ENCODE results near the gene MEAF6. TPM values are rescaled to one million over a fixed set of nuclear protein-coding genes. Genes with fewer than 3 reads are reported as not detected.

Gene MEAF6
- total and polyA plus RNA-seq, 2 of the 4 experiments (the other 2 are of a cell fraction): 36.2 to 40.7 TPM

DNA sequence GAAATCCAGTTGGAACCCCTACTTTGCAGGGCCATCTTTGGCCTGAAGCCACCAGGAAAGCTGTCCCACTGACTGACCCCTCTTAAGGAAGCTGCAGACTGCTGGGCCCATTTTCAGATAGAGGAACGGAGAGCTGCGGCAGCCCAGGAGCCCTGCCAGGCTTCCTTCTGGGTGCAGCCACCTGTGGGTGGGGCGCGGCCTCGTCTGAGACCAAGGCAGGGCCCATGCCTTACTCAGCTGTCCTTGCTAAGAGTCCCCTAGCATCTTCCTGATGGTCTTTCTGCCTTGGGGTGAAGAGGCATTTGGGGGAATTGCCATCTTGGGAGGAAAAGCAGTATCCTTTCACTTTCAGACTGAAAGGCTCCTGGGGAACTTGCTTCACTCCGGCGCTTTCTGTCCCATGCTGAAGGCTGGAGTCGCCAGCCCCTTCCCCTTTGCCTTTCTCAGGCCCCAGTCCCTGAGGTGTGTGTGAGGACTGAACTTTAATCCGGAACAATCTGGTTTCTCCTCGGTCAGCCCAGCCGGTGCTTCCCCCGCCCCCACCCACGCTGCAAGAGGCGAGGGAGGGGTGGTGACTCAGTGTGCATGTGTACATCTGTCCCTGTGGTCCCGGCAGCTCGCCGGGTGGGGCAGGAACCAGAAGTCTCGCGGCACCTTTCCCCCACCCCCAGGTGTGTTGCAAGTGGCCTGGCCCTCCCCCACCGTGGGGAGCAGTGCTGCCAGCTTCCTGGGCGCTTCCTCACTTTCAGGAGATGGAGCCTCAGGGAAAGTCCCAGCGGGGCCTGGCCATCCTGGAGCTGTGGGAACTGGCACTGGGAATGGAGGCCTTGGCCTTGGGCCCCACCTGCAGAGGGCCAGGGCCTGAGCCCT is 35.1 kb downstream of the MEAF6 start:
- peaks cover 42% of the 10 kb centered on the region for H3K4me1 ChIP-seq (ENCODE audit: control insufficient read depth, insufficient read depth, low read length)
- intact Hi-C loops (cut with micrococcal nuclease): loop anchor here (5.0 kb wide), 1 partner anchor 213 kb away; the partner anchor contains the start of gene CDCA8
- TF ChIP-seq RCOR1 (IDR thresholded peaks at IDR 0.05; ENCODE audit: insufficient replicate concordance, low read length) (no peak), USF2 (IDR thresholded peaks at IDR 0.05; ENCODE audit: low read depth, low read length) (peak; percentile 20), CEBPB (IDR thresholded peaks at IDR 0.05; ENCODE audit: low read depth, low read length) (peak; percentile 93), MXI1 (IDR thresholded peaks at IDR 0.05; ENCODE audit: borderline replicate concordance, low read depth, low read length) (peak; percentile 85), FOS (IDR thresholded peaks at IDR 0.05; ENCODE audit: low read depth, low read length) (peak; percentile 82; the same call in 1 of the 2 replicates), RAD21 (IDR thresholded peaks at IDR 0.05; ENCODE audit: low read length) (0 out of 2 replicates have a peak, but pooled peaks have one; percentile 4), MAFK (IDR thresholded peaks at IDR 0.05; ENCODE audit: low read depth, low read length) (no peak), MAZ (IDR thresholded peaks at IDR 0.05; ENCODE audit: borderline replicate concordance, low read depth, low read length) (peak; percentile 94; the same call in 1 of the 2 replicates), POLR2A (IDR thresholded peaks at IDR 0.05; ENCODE audit: low read depth, low read length) (peak; percentile 47; the same call in 1 of the 2 replicates), NFE2L2 (IDR thresholded peaks at IDR 0.05; ENCODE audit: low read depth, low read length) (no peak), CHD1 (IDR thresholded peaks at IDR 0.05; ENCODE audit: low read depth, low read length) (no peak), BHLHE40 (IDR thresholded peaks at IDR 0.05; ENCODE audit: low read depth, low read length) (peak; percentile 63), SMC3 (IDR thresholded peaks at IDR 0.05; ENCODE audit: low read depth, low read length) (0 out of 2 replicates have a peak, but pooled peaks have one; percentile 1)
- TF ChIP-seq, protein P1, sequence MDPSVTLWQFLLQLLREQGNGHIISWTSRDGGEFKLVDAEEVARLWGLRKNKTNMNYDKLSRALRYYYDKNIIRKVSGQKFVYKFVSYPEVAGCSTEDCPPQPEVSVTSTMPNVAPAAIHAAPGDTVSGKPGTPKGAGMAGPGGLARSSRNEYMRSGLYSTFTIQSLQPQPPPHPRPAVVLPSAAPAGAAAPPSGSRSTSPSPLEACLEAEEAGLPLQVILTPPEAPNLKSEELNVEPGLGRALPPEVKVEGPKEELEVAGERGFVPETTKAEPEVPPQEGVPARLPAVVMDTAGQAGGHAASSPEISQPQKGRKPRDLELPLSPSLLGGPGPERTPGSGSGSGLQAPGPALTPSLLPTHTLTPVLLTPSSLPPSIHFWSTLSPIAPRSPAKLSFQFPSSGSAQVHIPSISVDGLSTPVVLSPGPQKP (IDR thresholded peaks at IDR 0.05; ENCODE audit: borderline replicate concordance, low read depth, low read length): no peak

More for the DNA sequence above, 35.1 kb downstream of the MEAF6 start:
- Histone ChIP-seq H3K27ac (ENCODE audit: insufficient read depth, low read length) (peak overlapping the region; percentile 94), H3K9me1 (ENCODE audit: insufficient read depth, low read length) (peaks cover 16% of the 10 kb centered on the region; the same call in 1 of the 2 replicates), H3K4me3 (ENCODE audit: insufficient read depth, low read depth, low read length) (peak overlapping the region; percentile 4; the same call in 1 of the 2 replicates), H2BK15ac (ENCODE audit: low read depth, low read length) (peak overlapping the region; percentile 82; the same call in 2 of the 3 replicates), H3K14ac (replicated peaks; ENCODE audit: low read depth, low read length) (peak overlapping the region; percentile 96), H4K8ac (ENCODE audit: low read depth in 2 of 2, low read length in 2 of 2) (peak overlapping the region; percentile 86 to 95), H2AFZ (replicated peaks; ENCODE audit: low read length, poor library complexity) (peak overlapping the region; percentile 82), H4K5ac (ENCODE audit: low read depth, low read length) (peak overlapping the region; percentile 66), H3K18ac (ENCODE audit: low read depth, low read length) (peak overlapping the region; percentile 78), H3K4ac (ENCODE audit: low read depth, low read length) (peak overlapping the region; percentile 99), H2BK120ac (ENCODE audit: low read depth, low read length) (peak overlapping the region; percentile 94), H2AK9ac (replicated peaks; ENCODE audit: low read depth, low read length, poor library complexity) (peak overlapping the region; percentile 98), H3K9me3 (ENCODE audit: control insufficient read depth, insufficient read depth, low read length) (no peaks in the 10 kb centered on the region), H2BK20ac (ENCODE audit: low read depth, low read length) (peak overlapping the region; percentile 73), H3K79me1 (ENCODE audit: low read depth in 1 of 2, low read length in 2 of 2) (peaks cover 24 to 69% of the 10 kb centered on the region in 2 experiments; a peak in 3 of 4 replicates), H4K91ac (ENCODE audit: insufficient read depth, low read depth, low read length) (peak overlapping the region; percentile 95), H2BK5ac (ENCODE audit: low read depth, low read length, poor library complexity, severe bottlenecking) (peak overlapping the region; percentile 97), H3K23ac (ENCODE audit: low read depth, low read length) (peak overlapping the region; percentile 96), H3K36me3 (ENCODE audit: control insufficient read depth, insufficient read depth, low read length) (peaks cover 61% of the 10 kb centered on the region), H3K9ac (ENCODE audit: low read depth, low read length) (peak overlapping the region; percentile 18), H3K27me3 (ENCODE audit: control insufficient read depth, insufficient read depth, low read length) (no peaks in the 10 kb centered on the region), H4K20me1 (ENCODE audit: insufficient read depth, low read length) (peaks cover 23% of the 10 kb centered on the region), H3K4me2 (ENCODE audit: low read depth, low read length) (peak overlapping the region; percentile 96), H2AK5ac (ENCODE audit: low read depth, low read length) (peak overlapping the region; percentile 96), H3K56ac (ENCODE audit: extremely low read depth, insufficient read depth, low read length) (peak overlapping the region; percentile 55)
- dilution Hi-C loops (cut with HindIII; ENCODE audit: low sequenced_read_pairs, unreplicated experiment): no loop called here
- WGBS, 2 experiments (ENCODE audit: extremely low coverage in 2 of 2, insufficient read length in 1 of 2): 31% methylated on average over 9 of the region's 22 CpGs; no CpG with 5 or more reads in 1 of the 2 experiments
- POLR2A ChIA-PET (ENCODE audit: unreplicated experiment): interaction anchor here (0.6 to 0.9 kb wide), 2 partner anchors 16 to 19 kb away, joined by 3 read pairs; no protein-coding TSS in a partner anchor
- DNase-seq (peak; percentile 90), ATAC-seq (ENCODE audit: low read depth) (peak; percentile 52)
- BruUV-seq (replicated peaks): no TSS peak
- in situ Hi-C loops (cut with MboI; ENCODE audit: low sequenced_read_pairs): no loop called here
- CTCF ChIA-PET: interaction anchor here (0.7 to 3.8 kb wide), 4 partner anchors 8 to 83 kb away, joined by 3 to 24 read pairs (median 4); no protein-coding TSS in a partner anchor
